Thyroid gland (tissue), 4 donors: ENCODE data around the gene LRRC18. TPM values are rescaled to one million over a fixed set of nuclear protein-coding genes. Genes with fewer than 3 reads are reported as not detected.

ENCODE experiments used
- DNase-seq, 2 donors: peaks; one replicate each; pipeline ENCODE4 v3.0.0-alpha.2; 2019
- H3K27ac ChIP-seq, 3 donors: fragments of 200-600 bp; sonication (generic); 1 replicate in 2 of 3; 2 replicates in 1 of 3; pipeline ENCODE4 v1.5.1; 2016 to 2019; ENCODE audit warnings: mild to moderate bottlenecking in 1 of 3, moderate library complexity in 1 of 3
- H3K27me3 ChIP-seq: fragments of 200-600 bp; sonication (generic); one replicate; pipeline ENCODE4 v1.5.1; 2019
- H3K36me3 ChIP-seq, 2 donors: fragments of 200-600 bp; sonication (generic); one replicate each; pipeline ENCODE4 v1.5.1; 2016 to 2019
- H3K4me1 ChIP-seq, 2 donors: fragments of 200-600 bp; sonication (generic); one replicate each; pipeline ENCODE4 v1.5.1; 2017 to 2019
- H3K4me3 ChIP-seq, 3 donors: fragments of 200-600 bp; sonication (generic); replicated peaks in 1 of 3; 1 replicate in 2 of 3; 2 replicates in 1 of 3; pipeline ENCODE4 v1.5.1; 2016; ENCODE audit warnings: mild to moderate bottlenecking in 1 of 3
- H3K9me3 ChIP-seq: fragments of 200-600 bp; sonication (generic); one replicate; pipeline ENCODE4 v1.5.1; 2017
- POLR2A ChIP-seq, 2 donors: fragments of 450-650 bp; IDR thresholded peaks; one replicate each; pipeline ENCODE4 v1.6.1; 2017; ENCODE audit warnings: antibody characterized with exemption in 2 of 2, mild to moderate bottlenecking in 2 of 2, moderate library complexity in 1 of 2
- WGBS, 2 donors: methylation state at CpG; one replicate each; pipeline ENCODE4 v1.1.5; 2017; 5-methylcytosine and 5-hydroxymethylcytosine counted together
- intact Hi-C: fragments of 100-400 bp; cut with DNase I; formaldehyde crosslinking; loops from one replicate; pipeline ENCODE4 v1.15.1; 2023
- total RNA-seq, 4 donors: library from RNA; depleted of rRNA; stranded (reverse); fragments of >200 nt; gene quantifications; one replicate each; pipeline ENCODE4 v1.2.3, GENCODE V29; 2016
- TF ChIP-seq, protein P1 (sequence below), 6 experiments: fragments of 200-600 bp in 3 of 6; fragments of 450-650 bp in 3 of 6; sonication (generic) in 3 of 6; IDR thresholded peaks; one replicate each; pipeline ENCODE4 v1.5.1; 2016 to 2019; ENCODE audit warnings: antibody characterized with exemption in 6 of 6, mild to moderate bottlenecking in 2 of 6, inconsistent platforms in 1 of 6, moderate library complexity in 1 of 6

LRRC18 gene
- total RNA-seq: not detected

DNA sequence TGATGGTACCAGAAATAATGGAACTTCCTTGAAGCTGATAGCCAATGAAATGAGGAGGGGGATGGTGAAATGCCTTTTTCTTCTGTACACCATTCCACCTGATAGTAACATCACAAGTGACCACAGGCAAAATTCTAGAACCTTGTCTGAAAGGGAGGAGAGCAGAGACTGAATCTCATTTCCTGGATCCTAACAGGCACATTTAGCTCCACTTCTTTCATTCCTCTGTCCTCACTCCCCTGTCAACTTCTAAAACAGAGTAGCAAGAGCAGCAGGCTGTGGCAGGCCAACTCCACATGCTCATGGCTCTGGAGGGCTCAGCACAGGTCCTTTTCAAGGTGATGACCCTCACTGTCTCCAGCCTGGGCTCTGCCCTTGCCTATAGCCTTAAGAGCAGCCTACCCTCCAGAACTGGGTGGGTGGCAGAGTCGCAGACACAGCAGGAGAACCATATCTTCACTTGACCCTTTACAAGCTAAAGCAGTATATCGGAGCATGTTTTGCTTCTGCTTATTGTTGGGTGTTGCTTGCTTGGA, at the start of gene LRRC18:
LRRC18 (minus strand) TSS at position 51 of the 536 bp plus-strand sequence. CDS start 25,685 bp downstream, outside the sequence.
- TF ChIP-seq POLR2A (IDR thresholded peaks at IDR 0.05): no peak
- TF ChIP-seq, protein P1, sequence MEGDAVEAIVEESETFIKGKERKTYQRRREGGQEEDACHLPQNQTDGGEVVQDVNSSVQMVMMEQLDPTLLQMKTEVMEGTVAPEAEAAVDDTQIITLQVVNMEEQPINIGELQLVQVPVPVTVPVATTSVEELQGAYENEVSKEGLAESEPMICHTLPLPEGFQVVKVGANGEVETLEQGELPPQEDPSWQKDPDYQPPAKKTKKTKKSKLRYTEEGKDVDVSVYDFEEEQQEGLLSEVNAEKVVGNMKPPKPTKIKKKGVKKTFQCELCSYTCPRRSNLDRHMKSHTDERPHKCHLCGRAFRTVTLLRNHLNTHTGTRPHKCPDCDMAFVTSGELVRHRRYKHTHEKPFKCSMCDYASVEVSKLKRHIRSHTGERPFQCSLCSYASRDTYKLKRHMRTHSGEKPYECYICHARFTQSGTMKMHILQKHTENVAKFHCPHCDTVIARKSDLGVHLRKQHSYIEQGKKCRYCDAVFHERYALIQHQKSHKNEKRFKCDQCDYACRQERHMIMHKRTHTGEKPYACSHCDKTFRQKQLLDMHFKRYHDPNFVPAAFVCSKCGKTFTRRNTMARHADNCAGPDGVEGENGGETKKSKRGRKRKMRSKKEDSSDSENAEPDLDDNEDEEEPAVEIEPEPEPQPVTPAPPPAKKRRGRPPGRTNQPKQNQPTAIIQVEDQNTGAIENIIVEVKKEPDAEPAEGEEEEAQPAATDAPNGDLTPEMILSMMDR (IDR thresholded peaks at IDR 0.05): no peak
- whole genome bisulfite sequencing, 2 donors: 93 to 100% methylated on average over 2 of the region's 2 CpGs
- no peak within 1 kb of the TSS for H3K4me3 ChIP-seq
- intact Hi-C loops: no loop called here
- DNase-seq: no peak
- no peaks in the 10 kb centered on the region for H3K27me3 ChIP-seq
- H3K27ac ChIP-seq: no peak within 1 kb of the TSS
- H3K36me3 ChIP-seq: no peaks in the 10 kb centered on the region
- H3K4me1 ChIP-seq: no peaks in the 10 kb centered on the region
- H3K9me3 ChIP-seq: no peaks in the 10 kb centered on the region

DNA sequence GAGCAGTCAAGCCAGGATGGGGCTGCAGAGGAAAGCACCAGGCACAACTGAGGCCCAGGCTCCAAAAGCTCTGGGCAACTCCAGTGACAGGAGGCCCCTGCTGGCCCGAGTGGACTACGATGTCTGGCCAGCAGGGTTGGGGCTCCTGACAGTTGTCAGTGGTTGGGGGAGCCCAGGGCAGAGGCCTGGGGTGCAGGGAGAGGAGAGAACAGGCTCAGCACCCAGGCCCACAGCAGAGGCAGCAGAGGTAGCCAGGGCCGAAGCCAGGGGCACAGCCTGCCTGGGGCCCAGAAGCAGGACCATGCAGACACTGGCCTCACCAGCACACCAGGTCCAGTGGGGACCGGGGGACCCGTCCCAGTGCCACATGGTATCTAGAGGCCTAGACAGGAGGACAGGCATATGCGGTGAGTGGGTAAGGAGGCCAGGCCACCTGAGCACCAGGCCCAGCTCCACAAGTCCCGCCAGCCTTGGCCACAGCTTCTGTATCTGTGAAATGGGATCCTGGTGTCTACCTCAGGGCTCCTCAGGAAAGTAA, 46.0 kb upstream of the LRRC18 start:
- H3K4me3 ChIP-seq: no peak overlapping the region
- no peak overlapping the region for H3K27ac ChIP-seq
- H3K27me3 ChIP-seq: no peaks in the 10 kb centered on the region
- no peaks in the 10 kb centered on the region for H3K9me3 ChIP-seq
- peaks cover 0 to 17% of the 10 kb centered on the region in 2 donors for H3K4me1 ChIP-seq
- intact Hi-C loops: loop anchor here (10.0 kb wide), 1 partner anchor 529 kb away; no protein-coding TSS in a partner anchor
- DNase-seq: no peak
- 92% methylated on average over 4 to 7 of the region's 7 CpGs for WGBS, 2 donors
- H3K36me3 ChIP-seq: no peaks in the 10 kb centered on the region
- TF ChIP-seq POLR2A (IDR thresholded peaks at IDR 0.05): no peak
- TF ChIP-seq, protein P1 (IDR thresholded peaks at IDR 0.05): no peak

DNA sequence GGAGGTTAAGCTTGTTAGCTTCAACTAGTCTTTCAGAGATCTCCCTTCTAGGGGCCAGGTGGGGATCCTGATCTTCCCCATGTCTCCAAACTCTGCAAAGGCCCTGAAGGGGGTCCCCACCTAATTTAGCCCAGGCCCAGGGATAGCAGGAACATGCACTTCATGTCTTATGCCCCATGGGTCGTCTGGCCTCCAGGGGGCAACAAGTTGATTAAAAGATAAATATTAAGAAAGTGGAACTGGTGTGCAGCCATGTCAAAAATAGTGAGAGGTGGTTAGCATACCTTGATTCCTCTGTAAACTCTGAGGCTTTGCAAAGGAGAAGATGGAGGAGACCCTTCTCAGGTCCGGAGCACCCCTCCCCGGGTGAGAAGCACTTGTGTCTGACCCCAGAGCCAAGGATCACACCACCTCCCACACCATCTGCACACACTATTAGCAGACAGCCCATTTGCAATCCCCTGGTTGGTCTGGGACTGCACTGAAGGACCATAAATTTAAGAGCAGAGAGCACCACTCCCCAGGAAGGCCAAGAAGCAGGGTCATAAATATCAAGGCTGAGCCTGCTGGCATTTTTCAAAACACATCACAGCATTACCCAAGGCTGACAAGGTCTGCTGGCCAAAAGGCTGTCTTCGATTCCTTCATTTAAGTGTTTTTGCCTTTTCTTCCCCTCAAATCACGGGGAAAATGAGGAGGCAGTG, 44.2 kb upstream of the LRRC18 start:
- H3K27me3 ChIP-seq: no peaks in the 10 kb centered on the region
- H3K36me3 ChIP-seq: no peaks in the 10 kb centered on the region
- intact Hi-C loops: loop anchor here (2.0 to 10.0 kb wide), 2 partner anchors 181 to 531 kb away; no protein-coding TSS in a partner anchor
- no peak for DNase-seq
- H3K9me3 ChIP-seq: no peaks in the 10 kb centered on the region
- 84 to 88% methylated on average over 5 of the region's 5 CpGs for WGBS, 2 donors
- TF ChIP-seq, protein P1 (IDR thresholded peaks at IDR 0.05): no peak
- TF ChIP-seq POLR2A (IDR thresholded peaks at IDR 0.05): no peak
- peaks cover 0 to 17% of the 10 kb centered on the region in 2 donors for H3K4me1 ChIP-seq
- no peak overlapping the region for H3K4me3 ChIP-seq
- H3K27ac ChIP-seq: no peak overlapping the region

- peak; percentile 47 to 52 for DNase-seq
- no peak overlapping the region for H3K4me3 ChIP-seq
- no peaks in the 10 kb centered on the region for H3K36me3 ChIP-seq
- intact Hi-C loops: loop anchor here (2.0 to 10.0 kb wide), 2 partner anchors 182 to 532 kb away; no protein-coding TSS in a partner anchor
- no peaks in the 10 kb centered on the region for H3K27me3 ChIP-seq
- H3K9me3 ChIP-seq: no peaks in the 10 kb centered on the region
- TF ChIP-seq, protein P1 (IDR thresholded peaks at IDR 0.05): no peak
- no peak for TF ChIP-seq POLR2A (IDR thresholded peaks at IDR 0.05)
- H3K4me1 ChIP-seq: peaks cover 0 to 17% of the 10 kb centered on the region in 2 donors
- no peak overlapping the region for H3K27ac ChIP-seq
- WGBS, 2 donors: 29 to 48% methylated on average over 5 of the region's 5 CpGs
Measured at GRCh38 chr10:48982584-48982983, 42.9 kb upstream of the LRRC18 start.
